DND-41 (cell line): Measurements from ENCODE around the gene PRELID3B.
A peak's percentile ranks its signal among the peaks of the same experiment; 100 is the strongest.

Experiments
- ATAC-seq: fragments of 200-7000 bp; cut with Tn5 transposase; 3 replicates; pipeline ENCODE4 v1.9.1; 2021; ENCODE audit warnings: low read depth; ENCODE audit not compliant: insufficient read depth
- DNase-seq: peaks from one replicate; pipeline ENCODE4 v3.0.0-alpha.2; 2020
- H2AFZ ChIP-seq: 2 replicates; pipeline ENCODE4 v1.6.0; 2012; ENCODE audit warnings: low read depth, low read length
- H3K27ac ChIP-seq: 2 replicates; pipeline ENCODE4 v1.5.1; 2012; ENCODE audit warnings: low read length, inconsistent platforms
- H3K27me3 ChIP-seq: fragments of 200-600 bp; sonication (generic); 2 replicates; pipeline ENCODE4 v1.6.0; 2012; ENCODE audit warnings: low read length, mild to moderate bottlenecking, inconsistent platforms; ENCODE audit not compliant: insufficient read depth, poor library complexity
- H3K36me3 ChIP-seq: 2 replicates; pipeline ENCODE4 v1.5.1; 2012; ENCODE audit warnings: low read length, inconsistent platforms; ENCODE audit not compliant: insufficient read depth
- H3K4me1 ChIP-seq: 2 replicates; pipeline ENCODE4 v1.5.1; 2012; ENCODE audit warnings: mild to moderate bottlenecking, low read length; ENCODE audit not compliant: insufficient read depth
- H3K4me2 ChIP-seq: 2 replicates; pipeline ENCODE4 v1.6.0; 2012; ENCODE audit warnings: mild to moderate bottlenecking, moderate library complexity, low read length, inconsistent platforms; ENCODE audit not compliant: insufficient read depth
- H3K4me3 ChIP-seq, 2 experiments: fragments of 200-600 bp in 1 of 2; shearing (Covaris generic) in 1 of 2; 2 replicates each; pipeline ENCODE4 v1.5.1; 2012 to 2016; ENCODE audit warnings: inconsistent platforms in 2 of 2, low read length in 2 of 2, mild to moderate bottlenecking in 2 of 2, low read depth in 1 of 2, moderate library complexity in 1 of 2
- H3K79me2 ChIP-seq: 2 replicates; pipeline ENCODE4 v1.6.0; 2012; ENCODE audit warnings: low read length, inconsistent platforms; ENCODE audit not compliant: insufficient read depth
- H3K9ac ChIP-seq: 2 replicates; pipeline ENCODE4 v1.6.0; 2012; ENCODE audit warnings: low read depth, mild to moderate bottlenecking, inconsistent platforms, low read length, moderate library complexity
- H3K9me3 ChIP-seq: 2 replicates; pipeline ENCODE4 v1.5.1; 2012; ENCODE audit warnings: low read length, moderate library complexity, mild to moderate bottlenecking, inconsistent platforms; ENCODE audit not compliant: insufficient read depth, severe bottlenecking
- H4K20me1 ChIP-seq: 2 replicates; pipeline ENCODE4 v1.6.0; 2012; ENCODE audit warnings: low read length; ENCODE audit not compliant: insufficient read depth
- CTCF ChIP-seq: IDR thresholded peaks from 2 replicates; pipeline ENCODE4 v1.5.1; 2012; ENCODE audit warnings: borderline replicate concordance, low read length, moderate library complexity, mild to moderate bottlenecking; ENCODE audit not compliant: poor library complexity, severe bottlenecking; ENCODE audit errors: extremely low read depth
- EZH2 ChIP-seq: IDR thresholded peaks from 3 replicates; pipeline ENCODE4 v1.6.1; 2012; ENCODE audit warnings: borderline replicate concordance, low read depth, mild to moderate bottlenecking, moderate library complexity, low read length, inconsistent platforms; ENCODE audit not compliant: severe bottlenecking

The PRELID3B gene

GRCh38 chr20:59015411-59015810 is 27.2 kb downstream of the PRELID3B start:
- no peak overlapping the region for H3K9ac ChIP-seq
- TF ChIP-seq CTCF (no peak), EZH2 (no peak)

GRCh38 chr20:59014680-59015389 is 27.8 kb downstream of the PRELID3B start:
- no peak overlapping the region for H3K9ac ChIP-seq
- H3K9me3 ChIP-seq = no peaks in the 10 kb centered on the region
- H2AFZ ChIP-seq = no peak overlapping the region
- ATAC-seq = no peak
- no peaks in the 10 kb centered on the region for H3K36me3 ChIP-seq
- no peak overlapping the region for H3K4me3 ChIP-seq
- H3K4me2 ChIP-seq = no peak overlapping the region
- peaks cover 18% of the 10 kb centered on the region for H4K20me1 ChIP-seq
- no peaks in the 10 kb centered on the region for H3K79me2 ChIP-seq
- no peaks in the 10 kb centered on the region for H3K4me1 ChIP-seq
- no peaks in the 10 kb centered on the region for H3K27me3 ChIP-seq
- DNase-seq = no peak
- TF ChIP-seq CTCF (no peak), EZH2 (no peak)
- H3K27ac ChIP-seq = no peak overlapping the region

More at GRCh38 chr20:59015411-59015810, 27.2 kb downstream of the PRELID3B start:
- Histone ChIP-seq H3K27me3 (no peaks in the 10 kb centered on the region), H3K9me3 (no peaks in the 10 kb centered on the region), H3K4me1 (no peaks in the 10 kb centered on the region), H4K20me1 (peaks cover 18% of the 10 kb centered on the region), H3K4me2 (no peak overlapping the region), H3K79me2 (no peaks in the 10 kb centered on the region), H2AFZ (no peak overlapping the region), H3K27ac (no peak overlapping the region), H3K36me3 (no peaks in the 10 kb centered on the region), H3K4me3 (no peak overlapping the region)
- no peak for ATAC-seq
- no peak for DNase-seq

- H3K27ac ChIP-seq = no peak overlapping the region
- no peaks in the 10 kb centered on the region for H3K79me2 ChIP-seq
- no peak overlapping the region for H2AFZ ChIP-seq
- TF ChIP-seq EZH2 = no peak
- no peak for TF ChIP-seq CTCF
- no peaks in the 10 kb centered on the region for H3K9me3 ChIP-seq
- H3K9ac ChIP-seq = no peak overlapping the region
- ATAC-seq (peak; percentile 43; the same call in 2 of the 3 replicates), DNase-seq (peak; percentile 40)
- H4K20me1 ChIP-seq = peaks cover 14% of the 10 kb centered on the region
- no peak overlapping the region for H3K4me3 ChIP-seq
- H3K4me1 ChIP-seq = no peaks in the 10 kb centered on the region
- no peaks in the 10 kb centered on the region for H3K36me3 ChIP-seq
- H3K4me2 ChIP-seq = no peak overlapping the region
- H3K27me3 ChIP-seq = no peaks in the 10 kb centered on the region
Observed at GRCh38 chr20:59013959-59014608, 28.5 kb downstream of the PRELID3B start.
